Prostate gland (tissue), 2 donors: Measurements from ENCODE around the gene ZNF547. TPM values are rescaled to one million over a fixed set of nuclear protein-coding genes. Genes with fewer than 3 reads are reported as not detected.
A peak's percentile ranks its signal among the peaks of the same experiment; 100 is the strongest.

Source experiments
- DNase-seq: peaks from one replicate; pipeline ENCODE4 v3.0.0-alpha.2; 2019; ENCODE audit warnings: low spot score
- H3K27ac ChIP-seq, 2 donors: fragments of 200-600 bp; sonication (generic); 2 replicates each; pipeline ENCODE4 v1.5.1; 2017 to 2019
- H3K27me3 ChIP-seq: fragments of 200-600 bp; sonication (generic); replicated peaks from 2 replicates; pipeline ENCODE4 v1.5.1; 2019; ENCODE audit not compliant: insufficient read depth
- H3K36me3 ChIP-seq, 2 donors: fragments of 200-600 bp; sonication (generic); 1 replicate in 1 of 2; 2 replicates in 1 of 2; pipeline versions ENCODE4 v1.5.1 to v1.8.1; 2017 to 2019
- H3K4me1 ChIP-seq: fragments of 200-600 bp; sonication (generic); replicated peaks from 2 replicates; pipeline ENCODE4 v1.5.1; 2019
- H3K4me3 ChIP-seq, 2 donors: fragments of 200-600 bp; sonication (generic); 2 replicates each; pipeline ENCODE4 v1.5.1; 2017 to 2019
- H3K9me3 ChIP-seq: fragments of 200-600 bp; sonication (generic); 2 replicates; pipeline ENCODE4 v1.5.1; 2017
- CTCF ChIP-seq, 4 experiments: fragments of 200-600 bp in 2 of 4; fragments of 450-650 bp in 2 of 4; sonication (generic) in 2 of 4; IDR thresholded peaks; 1 replicate in 3 of 4; 2 replicates in 1 of 4; pipeline ENCODE4 v1.5.1; 2016 to 2019; ENCODE audit warnings: antibody characterized with exemption in 4 of 4, mild to moderate bottlenecking in 2 of 4, moderate library complexity in 2 of 4
- POLR2A ChIP-seq: fragments of 450-650 bp; IDR thresholded peaks from one replicate; pipeline ENCODE4 v1.6.1; 2016; ENCODE audit warnings: antibody characterized with exemption, mild to moderate bottlenecking
- POLR2AphosphoS5 ChIP-seq: sonication (generic); formaldehyde crosslinking; IDR thresholded peaks from one replicate; pipeline ENCODE4 v1.6.1; 2017; ENCODE audit warnings: antibody characterized with exemption
- WGBS: methylation state at CpG from one replicate; pipeline ENCODE4 v1.1.5; 2018; 5-methylcytosine and 5-hydroxymethylcytosine counted together
- intact Hi-C: fragments of 100-400 bp; cut with DNase I; formaldehyde crosslinking; loops from one replicate; pipeline ENCODE4 v1.14.2; 2022
- total RNA-seq, 2 donors: library from RNA; depleted of rRNA; stranded (reverse); fragments of >200 nt; gene quantifications; one replicate each; pipeline ENCODE4 v1.1.0, GENCODE V29; 2016

The ZNF547 gene
- total RNA-seq, 2 donors from 2014 or later: 4.3 to 8.2 TPM

- TF ChIP-seq POLR2AphosphoS5 (no peak), CTCF (IDR thresholded peaks at IDR 0.05) (no peak), POLR2A (no peak)
- intact Hi-C loops: no loop called here
- peaks cover 8 to 36% of the 10 kb centered on the region in 2 donors for H3K36me3 ChIP-seq
- no peaks in the 10 kb centered on the region for H3K27me3 ChIP-seq
- H3K27ac ChIP-seq: no peak overlapping the region
- H3K9me3 ChIP-seq: no peaks in the 10 kb centered on the region
- H3K4me3 ChIP-seq: no peak overlapping the region
- 97% methylated on average over 4 of the region's 4 CpGs for WGBS
- H3K4me1 ChIP-seq: peaks cover 2% of the 10 kb centered on the region
- no peak for DNase-seq
Observed at GRCh38 chr19:57355916-57356315, 7.4 kb upstream of the ZNF547 start.

DNA sequence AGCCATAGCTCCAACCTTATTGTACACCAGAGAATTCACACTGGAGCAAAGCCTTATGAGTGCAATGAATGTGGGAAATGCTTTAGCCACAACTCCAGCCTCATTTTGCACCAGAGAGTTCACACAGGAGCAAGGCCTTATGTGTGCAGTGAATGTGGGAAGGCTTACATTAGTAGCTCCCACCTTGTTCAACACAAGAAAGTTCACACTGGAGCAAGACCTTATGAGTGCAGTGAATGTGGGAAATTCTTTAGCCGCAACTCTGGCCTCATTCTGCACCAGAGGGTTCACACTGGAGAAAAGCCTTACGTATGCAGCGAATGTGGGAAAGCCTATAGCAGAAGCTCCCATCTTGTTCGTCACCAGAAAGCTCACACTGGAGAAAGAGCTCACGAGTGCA lies 5.9 kb upstream of the ZNF547 start:
- H3K27me3 ChIP-seq: no peaks in the 10 kb centered on the region
- intact Hi-C loops: no loop called here
- H3K4me1 ChIP-seq: no peaks in the 10 kb centered on the region
- no peak overlapping the region for H3K4me3 ChIP-seq
- WGBS: over 99% methylated on average over 5 of the region's 5 CpGs
- H3K27ac ChIP-seq: no peak overlapping the region
- no peak for DNase-seq
- no peaks in the 10 kb centered on the region for H3K9me3 ChIP-seq
- TF ChIP-seq CTCF (IDR thresholded peaks at IDR 0.05): no peak
- TF ChIP-seq POLR2A: no peak
- no peak for TF ChIP-seq POLR2AphosphoS5
- H3K36me3 ChIP-seq: peaks cover 8 to 36% of the 10 kb centered on the region in 2 donors

DNA sequence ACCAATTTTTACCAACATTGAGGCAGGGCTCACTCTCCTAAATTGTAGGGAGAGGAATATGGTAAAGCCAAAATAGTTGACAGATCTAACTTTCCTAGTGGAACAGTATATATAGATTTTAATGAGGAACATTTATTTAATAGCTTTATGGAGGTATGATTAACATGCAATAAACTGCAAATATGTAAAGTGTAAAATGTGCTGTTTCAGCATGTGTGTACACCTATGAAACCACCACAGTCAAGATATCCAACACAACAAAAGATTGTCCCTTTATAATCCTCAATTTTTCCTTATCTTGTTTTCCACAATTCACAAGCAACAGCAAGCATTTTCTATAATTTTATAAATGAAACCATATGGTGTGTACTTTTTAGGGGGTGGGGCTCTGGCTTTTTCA lies 4.1 kb upstream of the ZNF547 start:
- TF ChIP-seq POLR2AphosphoS5 (no peak), CTCF (IDR thresholded peaks at IDR 0.05) (no peak), POLR2A (no peak)
- H3K4me1 ChIP-seq: no peaks in the 10 kb centered on the region
- H3K36me3 ChIP-seq: peaks cover 8 to 32% of the 10 kb centered on the region in 2 donors
- no peak overlapping the region for H3K27ac ChIP-seq
- H3K27me3 ChIP-seq: no peaks in the 10 kb centered on the region
- no peak for DNase-seq
- no peaks in the 10 kb centered on the region for H3K9me3 ChIP-seq
- intact Hi-C loops: no loop called here
- H3K4me3 ChIP-seq: no peak overlapping the region

DNA sequence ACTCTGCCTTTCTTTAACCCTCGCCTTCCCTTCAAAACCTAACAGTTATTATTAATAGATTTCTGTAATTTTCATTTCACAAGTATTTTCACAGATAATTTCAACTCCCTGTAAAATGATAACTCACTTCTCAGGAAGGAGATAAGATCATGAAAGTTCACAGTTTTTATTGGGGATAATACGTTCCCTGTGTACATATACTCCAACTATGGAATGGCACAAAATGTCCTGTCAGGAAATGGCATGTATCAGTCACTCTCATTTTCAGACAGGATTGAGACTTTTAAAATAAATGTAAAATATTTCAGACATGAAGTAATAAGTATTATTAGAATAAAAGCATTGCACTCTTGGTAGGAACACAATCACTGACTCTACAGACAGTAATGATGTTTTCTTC lies 932 bp upstream of the ZNF547 start:
- Histone ChIP-seq H3K27ac (peak overlapping the region; percentile 94 to 95), H3K4me1 (no peaks in the 10 kb centered on the region), H3K9me3 (no peaks in the 10 kb centered on the region), H3K27me3 (no peaks in the 10 kb centered on the region), H3K36me3 (peaks cover 0 to 1% of the 10 kb centered on the region in 2 donors), H3K4me3 (peak overlapping the region in 1 of 2 donors; percentile 90)
- TF ChIP-seq CTCF (IDR thresholded peaks at IDR 0.05) (no peak), POLR2A (no peak), POLR2AphosphoS5 (peak; percentile 37)
- DNase-seq: no peak
- 45% methylated on average over 2 of the region's 2 CpGs for WGBS
- intact Hi-C loops: no loop called here

GRCh38 chr19:57363688-57364181 lies 384 bp downstream of the ZNF547 start:
- 2% methylated on average over 17 of the region's 18 CpGs for WGBS

More at GRCh38 chr19:57363688-57364181, 384 bp downstream of the ZNF547 start:
- H3K27ac ChIP-seq: peak overlapping the region; percentile 94 to 95
- H3K36me3 ChIP-seq: no peaks in the 10 kb centered on the region
- H3K9me3 ChIP-seq: no peaks in the 10 kb centered on the region
- no peaks in the 10 kb centered on the region for H3K4me1 ChIP-seq
- DNase-seq: no peak
- no peak for TF ChIP-seq CTCF (IDR thresholded peaks at IDR 0.05)
- no peak for TF ChIP-seq POLR2AphosphoS5
- TF ChIP-seq POLR2A: no peak
- intact Hi-C loops: no loop called here
- peak overlapping the region; percentile 78 to 90 for H3K4me3 ChIP-seq
- H3K27me3 ChIP-seq: no peaks in the 10 kb centered on the region
